GM19438 (cell line): ENCODE measurements around the gene RAB5IF.
"Not testable (repeated sequence)": the region's sequence is repeated elsewhere in the genome, so short reads cannot be mapped to it uniquely, and the experiment has no call there.

Experiments used
- ATAC-seq: cut with Tn5 transposase; IDR thresholded peaks from one replicate; pipeline ENCODE4 v1.9.1; 2021; ENCODE audit warnings: low read depth; ENCODE audit not compliant: unreplicated experiment

Gene RAB5IF

GRCh38 chr20:36628076-36628475 lies 22.5 kb downstream of the RAB5IF start:
- ATAC-seq: no peak

GRCh38 chr20:36629719-36630681 lies 24.4 kb downstream of the RAB5IF start:
- ATAC-seq: peak; percentile 72

DNA sequence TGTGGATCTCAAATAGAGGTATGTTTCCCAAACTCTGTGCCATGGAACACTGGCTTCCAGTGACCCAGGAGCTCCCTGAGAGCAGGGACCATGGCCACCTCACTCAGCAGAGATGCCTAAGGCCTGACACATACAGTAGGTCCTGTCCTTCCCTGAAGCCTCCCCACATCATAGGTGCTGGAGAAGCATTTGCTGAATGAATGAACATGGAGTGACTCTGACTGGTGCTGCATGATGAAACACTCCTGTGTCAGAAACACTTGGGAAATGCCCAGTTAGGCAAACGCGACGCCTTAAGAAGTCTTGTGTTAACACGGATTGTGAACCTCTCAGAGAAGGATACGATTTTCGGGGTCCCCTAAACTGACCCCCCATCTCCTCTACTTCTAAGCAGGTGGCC lies 26.1 kb downstream of the RAB5IF start:
- ATAC-seq: no peak

- no peak for ATAC-seq
These were observed 26.5 kb downstream of the RAB5IF start for GRCh38 chr20:36632147-36632486.

DNA sequence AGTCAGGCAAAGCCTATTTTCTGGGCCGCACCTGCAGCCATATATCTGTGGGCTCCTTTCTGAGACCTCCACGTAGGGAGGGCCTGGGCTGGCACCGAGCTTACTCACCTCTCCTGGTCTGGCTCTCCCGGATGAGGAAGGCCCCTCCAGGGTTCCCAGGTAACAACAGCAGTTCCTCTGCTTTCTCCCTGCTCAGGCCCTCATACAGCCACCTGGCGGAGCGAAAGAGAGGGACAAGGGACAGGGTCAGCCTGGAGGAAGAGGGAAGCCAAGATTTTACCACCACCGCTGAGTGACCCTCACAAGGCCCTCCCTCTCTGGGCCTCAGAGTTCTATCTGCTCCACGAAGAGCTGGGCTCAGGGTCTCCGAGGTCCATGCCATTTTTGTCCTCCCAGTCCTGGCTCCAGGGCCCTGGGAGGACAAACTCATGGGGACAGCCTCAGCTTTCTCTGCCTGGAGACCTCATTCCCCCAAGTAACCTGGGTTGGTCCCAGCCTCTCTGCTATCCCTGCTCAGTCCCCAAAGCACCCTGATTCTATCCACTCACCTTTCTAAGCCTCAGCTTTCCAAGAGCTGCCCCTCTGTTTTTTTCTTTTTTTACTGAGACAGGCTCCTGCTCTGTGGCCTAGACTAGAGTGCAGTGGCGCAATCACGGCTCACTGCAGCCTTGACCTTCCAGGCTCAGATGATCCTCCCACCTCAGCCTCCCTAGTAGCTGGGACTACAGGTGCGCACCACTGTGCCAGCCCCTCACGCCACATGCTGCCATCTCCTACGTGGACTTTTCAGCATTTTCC lies 27.1 kb downstream of the RAB5IF start:
- no peak for ATAC-seq

- ATAC-seq: no peak
These were observed 27.8 kb downstream of the RAB5IF start for GRCh38 chr20:36633285-36633772.

DNA sequence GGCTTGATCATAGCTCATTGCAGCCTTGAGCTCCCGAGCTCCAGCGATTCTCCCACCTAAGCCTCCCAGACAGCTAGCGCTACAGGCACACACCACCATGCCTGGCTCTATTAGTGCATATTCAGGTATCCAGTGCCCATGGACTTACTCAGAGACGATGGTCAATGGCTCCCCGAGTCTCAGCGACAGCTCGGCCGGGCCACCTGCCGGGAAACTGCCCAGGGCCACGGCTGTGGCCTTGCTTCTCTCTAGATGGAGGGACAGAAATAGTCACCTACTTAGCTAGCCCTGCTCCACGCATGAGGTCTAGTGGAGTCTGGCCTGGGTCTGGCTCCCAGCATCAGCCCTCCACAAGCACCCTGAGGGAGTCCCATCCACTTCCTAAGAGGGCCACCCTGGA lies 28.8 kb downstream of the RAB5IF start:
- no peak for ATAC-seq

DNA sequence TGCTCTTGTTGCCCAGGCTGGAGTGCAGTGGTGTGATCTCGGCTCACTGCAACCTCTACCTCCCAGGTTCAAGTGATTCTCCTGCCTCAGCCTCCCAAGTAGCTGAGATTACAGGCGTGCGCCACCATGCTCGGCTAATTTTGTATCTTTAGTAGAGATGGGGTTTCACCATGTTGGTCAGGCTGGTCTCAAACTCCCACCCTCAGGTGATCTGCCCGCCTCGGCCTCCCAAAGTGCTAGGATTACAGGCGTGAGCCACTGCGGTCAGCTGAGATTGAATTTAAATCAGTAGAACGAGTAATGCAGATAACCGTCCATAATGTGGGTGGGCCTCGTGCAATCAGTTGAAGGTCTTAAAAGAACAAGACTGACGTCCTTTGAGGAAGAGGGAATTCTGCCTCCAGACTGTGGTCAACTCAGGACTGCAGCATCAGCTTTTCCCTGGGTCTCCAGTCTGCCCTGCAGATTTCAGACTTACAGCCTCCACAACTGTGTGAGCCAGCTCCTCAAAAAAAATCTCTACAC lies 33.4 kb downstream of the RAB5IF start:
- not testable (repeated sequence) for ATAC-seq

DNA sequence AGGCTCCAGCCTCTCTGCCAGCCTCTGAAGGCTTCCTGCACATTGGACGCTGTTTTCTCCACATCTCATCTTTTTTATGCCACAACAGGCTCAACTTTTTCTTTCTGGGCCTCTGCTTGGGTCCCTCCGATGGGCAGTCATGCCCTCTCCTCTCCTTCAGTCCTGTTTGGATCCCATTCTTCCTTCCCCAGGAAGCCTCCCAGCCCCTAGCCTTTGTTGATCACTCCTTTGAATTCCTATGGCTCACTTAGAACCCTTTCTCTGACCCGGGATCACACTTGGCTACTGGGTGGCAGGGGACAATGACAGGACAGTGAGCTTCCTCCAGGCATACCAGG lies 35.9 kb downstream of the RAB5IF start:
- ATAC-seq: no peak

GRCh38 chr20:36642136-36642535 lies 36.6 kb downstream of the RAB5IF start:
- ATAC-seq: no peak

DNA sequence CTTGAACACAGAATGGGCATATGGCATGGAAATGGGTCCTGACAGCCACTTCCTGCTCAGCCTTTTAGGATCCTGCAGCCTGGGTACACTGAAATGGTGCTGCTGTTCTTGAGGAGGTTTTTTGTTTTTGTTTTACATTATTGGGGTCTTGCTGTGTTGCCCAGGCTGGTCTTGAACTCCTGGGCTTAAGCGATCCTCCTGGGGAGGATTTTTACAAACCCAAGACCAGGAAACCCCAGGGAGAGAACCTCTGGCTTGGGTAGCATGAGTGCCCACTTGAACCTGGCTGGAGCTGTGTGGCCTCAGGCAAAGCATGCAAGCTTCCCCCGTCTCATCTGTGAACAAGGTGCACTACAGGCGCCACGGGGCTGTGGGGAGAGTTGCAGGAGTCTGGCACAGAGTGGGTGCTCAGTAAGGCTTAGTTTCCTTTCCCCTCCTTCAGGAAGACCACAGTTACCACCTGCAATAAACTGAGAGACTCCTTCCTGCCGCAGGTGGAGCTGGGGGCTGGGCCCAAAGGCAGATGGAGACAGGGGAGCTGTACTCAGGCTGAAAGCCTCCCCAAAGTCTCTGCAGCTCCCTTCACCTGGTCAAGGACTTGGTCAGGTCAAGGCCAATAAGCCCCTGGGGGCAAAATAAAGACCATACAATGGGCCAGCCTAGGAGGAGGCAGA lies 38.6 kb downstream of the RAB5IF start:
- no peak for ATAC-seq

DNA sequence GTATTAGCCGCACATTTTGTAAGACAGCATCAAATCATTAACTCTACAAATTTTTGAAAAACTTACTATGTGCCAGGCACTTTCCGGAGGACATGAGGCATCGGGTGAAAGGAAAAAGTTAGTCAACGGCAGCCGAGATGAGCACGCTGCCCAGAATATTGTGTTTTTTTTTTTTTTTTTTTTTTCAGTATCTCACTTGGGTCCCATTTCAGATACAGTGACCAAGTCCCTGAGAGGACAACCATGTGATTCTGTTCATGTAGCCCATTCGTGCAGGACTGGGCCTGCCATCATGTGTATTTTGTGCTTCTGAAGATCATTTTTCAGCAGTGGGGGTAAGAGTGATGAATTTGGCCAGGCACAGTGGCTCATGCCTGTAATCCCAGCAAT lies 39.1 kb downstream of the RAB5IF start:
- ATAC-seq: no peak

- ATAC-seq: no peak
These were observed 39.8 kb downstream of the RAB5IF start for GRCh38 chr20:36645353-36645752.

DNA sequence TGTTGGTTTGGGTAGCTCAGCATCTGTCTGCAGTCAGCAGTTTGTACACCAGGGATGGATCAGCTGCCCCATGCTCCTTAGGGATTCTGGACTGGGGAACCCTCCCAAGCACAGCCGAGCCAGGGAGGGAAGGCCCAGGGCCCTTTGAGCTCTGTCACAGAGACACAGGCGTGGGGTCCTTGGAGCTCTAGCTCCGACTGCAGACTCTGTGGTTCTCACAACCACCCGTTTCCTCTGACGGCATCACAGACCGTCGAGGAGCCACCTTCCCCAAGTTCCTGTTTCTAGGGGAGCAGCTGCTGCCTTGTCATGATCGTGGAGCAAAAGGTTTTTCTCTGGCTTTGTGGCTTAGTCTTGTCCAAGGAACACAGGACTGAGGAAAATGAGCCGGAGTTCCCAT lies 40.4 kb downstream of the RAB5IF start, which contains the start of gene SLA2:
TSS of gene SLA2 (minus strand) at position 199 of the 400 bp plus-strand sequence. CDS start 4,861 bp downstream, outside the sequence.
- no peak for ATAC-seq

DNA sequence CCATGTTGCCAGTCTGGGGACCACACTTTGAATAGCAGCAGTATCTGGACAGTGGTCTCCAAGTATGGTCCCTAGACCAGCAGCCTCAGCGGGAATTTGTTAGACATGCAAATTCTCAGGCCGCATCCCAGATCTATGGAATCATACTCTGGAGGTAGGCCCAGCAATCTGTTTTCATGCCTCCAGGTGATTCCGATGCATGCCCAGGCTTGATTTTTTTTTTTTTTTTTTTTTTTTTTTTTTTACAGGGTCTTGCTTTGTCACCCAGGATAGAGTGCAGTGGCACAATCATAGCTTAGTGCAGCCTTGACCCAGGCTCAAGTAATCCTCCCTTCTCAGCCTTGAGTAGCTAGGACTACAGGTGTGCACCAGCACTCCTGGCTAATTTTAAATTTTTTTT lies 41.1 kb downstream of the RAB5IF start:
- ATAC-seq: no peak

GRCh38 chr20:36647196-36648121 lies 41.9 kb downstream of the RAB5IF start:
- ATAC-seq: no peak

- ATAC-seq: no peak
These were observed 47.9 kb downstream of the RAB5IF start for GRCh38 chr20:36653456-36653855.

- ATAC-seq: no peak
These were observed 48.9 kb downstream of the RAB5IF start for GRCh38 chr20:36654506-36654905.

- ATAC-seq: no peak
These were observed 49.4 kb downstream of the RAB5IF start for GRCh38 chr20:36655004-36655403.

DNA sequence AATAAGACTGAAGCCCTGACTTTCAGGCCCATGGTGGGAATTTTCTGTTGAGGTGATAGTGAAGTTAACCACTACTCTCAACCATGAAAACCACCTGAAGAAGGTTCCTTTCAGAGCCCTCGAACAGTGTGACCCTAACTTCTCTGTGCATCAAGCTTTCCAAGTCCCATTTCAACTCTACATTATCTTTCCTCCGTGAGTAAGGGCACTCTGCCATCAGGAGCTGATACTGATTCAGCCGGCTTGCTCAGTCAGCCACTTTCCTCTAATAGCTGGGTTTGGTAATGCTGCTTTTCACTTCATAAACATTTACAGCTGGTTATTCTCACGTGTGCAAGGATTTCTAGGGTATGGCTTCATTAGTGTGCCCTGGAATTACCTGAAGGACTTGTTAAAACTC lies 51.2 kb downstream of the RAB5IF start:
- ATAC-seq: no peak
